Measurements from ENCODE around the gene GPATCH2L.

GPATCH2L gene

GRCh38 chr14:76151398-76152332 is at the start of gene GPATCH2L:
Gene GPATCH2L (plus strand): TSS chr14:76151922. CDS start chr14:76154364, 2,442 bp downstream.
- peak; percentile 74 to 76 for DNase-seq (ENCODE audit: low read depth in 2 of 2)

- no peak for DNase-seq (ENCODE audit: low read depth in 2 of 2)
These were observed 46.8 kb upstream of the GPATCH2L start for GRCh38 chr14:76104802-76105355.

GRCh38 chr14:76106188-76106587 is 45.5 kb upstream of the GPATCH2L start:
- DNase-seq (ENCODE audit: low read depth in 2 of 2), result no peak

GRCh38 chr14:76109087-76109880 is 42.4 kb upstream of the GPATCH2L start:
- DNase-seq (ENCODE audit: low read depth in 2 of 2), result no peak

- DNase-seq (ENCODE audit: low read depth in 2 of 2), result no peak
These were observed 38.7 kb upstream of the GPATCH2L start for GRCh38 chr14:76112889-76113624.

- DNase-seq (ENCODE audit: low read depth in 2 of 2), result no peak
These were observed 38.0 kb upstream of the GPATCH2L start for GRCh38 chr14:76113691-76114090.

GRCh38 chr14:76115010-76115422 is 36.7 kb upstream of the GPATCH2L start:
- no peak for DNase-seq (ENCODE audit: low read depth in 2 of 2)

- no peak for DNase-seq (ENCODE audit: low read depth in 2 of 2)
These were observed 33.8 kb upstream of the GPATCH2L start for GRCh38 chr14:76117789-76118484.

GRCh38 chr14:76118594-76118993 is 33.1 kb upstream of the GPATCH2L start:
- no peak for DNase-seq (ENCODE audit: low read depth in 2 of 2)

GRCh38 chr14:76121089-76121748 is 30.5 kb upstream of the GPATCH2L start:
- DNase-seq (ENCODE audit: low read depth in 2 of 2), result no peak

GRCh38 chr14:76123426-76124225 is 28.1 kb upstream of the GPATCH2L start:
- no peak for DNase-seq (ENCODE audit: low read depth in 2 of 2)

GRCh38 chr14:76125511-76125910 is 26.2 kb upstream of the GPATCH2L start:
- DNase-seq (ENCODE audit: low read depth in 2 of 2), result no peak

- no peak for DNase-seq (ENCODE audit: low read depth in 2 of 2)
These were observed 25.6 kb upstream of the GPATCH2L start for GRCh38 chr14:76126076-76126475.

GRCh38 chr14:76129851-76130576 is 21.7 kb upstream of the GPATCH2L start:
- DNase-seq (ENCODE audit: low read depth in 2 of 2), result no peak

- DNase-seq (ENCODE audit: low read depth in 2 of 2), result no peak
These were observed 20.4 kb upstream of the GPATCH2L start for GRCh38 chr14:76131071-76131965.

GRCh38 chr14:76133103-76133502 is 18.6 kb upstream of the GPATCH2L start:
- no peak for DNase-seq (ENCODE audit: low read depth in 2 of 2)

GRCh38 chr14:76134231-76134630 is 17.5 kb upstream of the GPATCH2L start:
- no peak for DNase-seq (ENCODE audit: low read depth in 2 of 2)

GRCh38 chr14:76135722-76136121 is 16.0 kb upstream of the GPATCH2L start:
- DNase-seq (ENCODE audit: low read depth in 2 of 2), result no peak
